SK-N-SH treated with all-trans-retinoic acid at 6 μM for 48 hours (cell line): Measurements from ENCODE around the gene LPAR4.

Experiments used
- ATAC-seq: fragments of 200-7000 bp; cut with Tn5 transposase; 3 replicates; pipeline ENCODE4 v1.9.1; 2020; ENCODE audit warnings: mild to moderate bottlenecking, moderate library complexity
- ARNTL ChIP-seq: fragments of 450-650 bp; formaldehyde crosslinking; IDR thresholded peaks from 2 replicates; pipeline ENCODE4 v1.5.0; 2020; ENCODE audit warnings: low read depth, mild to moderate bottlenecking, moderate library complexity, borderline replicate concordance
- BACH2 ChIP-seq: fragments of 250-450 bp; sonication (Bioruptor Pico); IDR thresholded peaks from 2 replicates; pipeline ENCODE4 v1.9.0; 2021; ENCODE audit warnings: mild to moderate bottlenecking, borderline replicate concordance
- CSDC2 ChIP-seq: fragments of 250-450 bp; sonication (Bioruptor Pico); IDR thresholded peaks from 2 replicates; pipeline ENCODE4 v1.5.0; 2020; ENCODE audit warnings: mild to moderate bottlenecking, moderate library complexity
- ESRRG ChIP-seq: fragments of 250-450 bp; sonication (Bioruptor Pico); IDR thresholded peaks from 2 replicates; pipeline ENCODE4 v1.6.1; 2021; ENCODE audit warnings: mild to moderate bottlenecking
- GLIS3 ChIP-seq: fragments of 250-450 bp; sonication (Bioruptor Pico); IDR thresholded peaks from 2 replicates; pipeline ENCODE4 v1.5.0; 2020; ENCODE audit warnings: mild to moderate bottlenecking, moderate library complexity
- ISL1 ChIP-seq: fragments of 250-450 bp; sonication (Bioruptor Pico); IDR thresholded peaks from 2 replicates; pipeline ENCODE4 v2.1.2; 2022; ENCODE audit warnings: mild to moderate bottlenecking, moderate library complexity
- OSR1 ChIP-seq: fragments of 250-450 bp; sonication (Bioruptor Pico); IDR thresholded peaks from 2 replicates; pipeline ENCODE4 v1.8.0; 2022; ENCODE audit warnings: moderate library complexity, mild to moderate bottlenecking, inconsistent platforms
- PPARA ChIP-seq: fragments of 250-450 bp; sonication (Bioruptor Pico); IDR thresholded peaks from 2 replicates; pipeline ENCODE4 v1.5.0; 2020; ENCODE audit warnings: mild to moderate bottlenecking, borderline replicate concordance
- RARB ChIP-seq: fragments of 250-450 bp; sonication (Bioruptor Pico); IDR thresholded peaks from 2 replicates; pipeline ENCODE4 v1.8.0; 2021; ENCODE audit warnings: mild to moderate bottlenecking, moderate library complexity
- SNAI2 ChIP-seq: fragments of 250-450 bp; sonication (Bioruptor Pico); IDR thresholded peaks from 2 replicates; pipeline ENCODE4 v1.5.0; 2020; ENCODE audit warnings: mild to moderate bottlenecking, moderate library complexity
- TCF4 ChIP-seq: fragments of 250-450 bp; sonication (Bioruptor Pico); IDR thresholded peaks from 2 replicates; pipeline ENCODE4 v1.8.0; 2021; ENCODE audit warnings: mild to moderate bottlenecking, moderate library complexity, borderline replicate concordance
- TOX ChIP-seq: fragments of 250-450 bp; sonication (Bioruptor Pico); IDR thresholded peaks from 2 replicates; pipeline ENCODE4 v1.8.0; 2021; ENCODE audit warnings: mild to moderate bottlenecking, moderate library complexity, borderline replicate concordance
- ZFP3 ChIP-seq: fragments of 250-450 bp; sonication (Bioruptor Pico); IDR thresholded peaks from 2 replicates; pipeline ENCODE4 v1.5.0; 2020; ENCODE audit warnings: mild to moderate bottlenecking, moderate library complexity
- ZFP30 ChIP-seq: fragments of 450-650 bp; formaldehyde crosslinking; IDR thresholded peaks from 2 replicates; pipeline ENCODE4 v1.5.0; 2022; ENCODE audit warnings: mild to moderate bottlenecking, moderate library complexity
- ZNF70 ChIP-seq: fragments of 450-650 bp; formaldehyde crosslinking; IDR thresholded peaks from 2 replicates; pipeline ENCODE4 v1.5.0; 2020; ENCODE audit warnings: mild to moderate bottlenecking, moderate library complexity
- ZNF8 ChIP-seq: fragments of 450-650 bp; formaldehyde crosslinking; IDR thresholded peaks from 2 replicates; pipeline ENCODE4 v1.5.0; 2020; ENCODE audit warnings: mild to moderate bottlenecking, moderate library complexity
- TF ChIP-seq, protein P1 (sequence below): fragments of 250-450 bp; sonication (Bioruptor Pico); IDR thresholded peaks from 2 replicates; pipeline ENCODE4 v1.8.0; 2021; ENCODE audit warnings: low read depth, mild to moderate bottlenecking, moderate library complexity, borderline replicate concordance
- TF ChIP-seq, protein P2 (sequence below): fragments of 250-450 bp; sonication (Bioruptor Pico); IDR thresholded peaks from 2 replicates; pipeline ENCODE4 v1.8.0; 2020; ENCODE audit warnings: mild to moderate bottlenecking, moderate library complexity, borderline replicate concordance
- TF ChIP-seq, protein P3 (sequence below): fragments of 250-450 bp; sonication (Bioruptor Pico); IDR thresholded peaks from 2 replicates; pipeline ENCODE4 v1.5.0; 2020; ENCODE audit warnings: mild to moderate bottlenecking, moderate library complexity
- TF ChIP-seq, protein P4 (sequence below): fragments of 250-450 bp; sonication (Bioruptor Pico); IDR thresholded peaks from 2 replicates; pipeline ENCODE4 v1.5.1; 2021; ENCODE audit warnings: mild to moderate bottlenecking, moderate library complexity
- TF ChIP-seq, protein P5 (sequence below): fragments of 250-450 bp; sonication (Bioruptor Pico); IDR thresholded peaks from 2 replicates; pipeline ENCODE4 v1.5.1; 2020; ENCODE audit warnings: low read depth, mild to moderate bottlenecking, moderate library complexity

LPAR4 gene

DNA sequence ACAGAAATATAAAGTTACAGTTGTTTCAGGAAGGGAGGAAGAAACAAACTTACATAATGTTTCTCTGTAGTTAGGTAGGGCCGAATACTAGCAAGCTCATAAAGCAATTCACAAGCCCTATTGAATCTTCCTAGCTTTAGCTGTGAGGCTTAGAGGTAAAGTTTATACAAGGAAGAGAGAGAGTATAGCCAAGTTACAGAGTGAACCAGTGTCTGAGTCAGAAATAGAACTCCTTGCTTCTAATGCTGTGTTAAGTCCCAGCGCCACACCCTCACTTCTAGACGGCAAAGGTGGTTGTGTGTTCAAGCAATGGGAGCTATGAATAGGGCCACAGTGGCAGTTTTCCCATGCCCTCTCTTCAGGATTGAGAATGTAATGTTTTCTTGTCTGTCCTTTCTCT lies 6.1 kb downstream of the LPAR4 start:
- no peak for TF ChIP-seq TOX (CRISPR knock-in tag)
- no peak for TF ChIP-seq ESRRG (CRISPR knock-in tag)
- TF ChIP-seq ISL1 (CRISPR knock-in tag) = no peak
- no peak for TF ChIP-seq TCF4 (CRISPR knock-in tag)
- TF ChIP-seq ZNF70 (CRISPR knock-in tag) = no peak
- TF ChIP-seq CSDC2 (CRISPR knock-in tag) = no peak
- no peak for TF ChIP-seq ZFP3
- TF ChIP-seq, protein P1, sequence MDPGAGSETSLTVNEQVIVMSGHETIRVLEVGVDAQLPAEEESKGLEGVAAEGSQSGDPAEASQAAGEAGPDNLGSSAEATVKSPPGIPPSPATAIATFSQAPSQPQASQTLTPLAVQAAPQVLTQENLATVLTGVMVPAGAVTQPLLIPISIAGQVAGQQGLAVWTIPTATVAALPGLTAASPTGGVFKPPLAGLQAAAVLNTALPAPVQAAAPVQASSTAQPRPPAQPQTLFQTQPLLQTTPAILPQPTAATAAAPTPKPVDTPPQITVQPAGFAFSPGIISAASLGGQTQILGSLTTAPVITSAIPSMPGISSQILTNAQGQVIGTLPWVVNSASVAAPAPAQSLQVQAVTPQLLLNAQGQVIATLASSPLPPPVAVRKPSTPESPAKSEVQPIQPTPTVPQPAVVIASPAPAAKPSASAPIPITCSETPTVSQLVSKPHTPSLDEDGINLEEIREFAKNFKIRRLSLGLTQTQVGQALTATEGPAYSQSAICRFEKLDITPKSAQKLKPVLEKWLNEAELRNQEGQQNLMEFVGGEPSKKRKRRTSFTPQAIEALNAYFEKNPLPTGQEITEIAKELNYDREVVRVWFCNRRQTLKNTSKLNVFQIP = no peak
- TF ChIP-seq, protein P2, sequence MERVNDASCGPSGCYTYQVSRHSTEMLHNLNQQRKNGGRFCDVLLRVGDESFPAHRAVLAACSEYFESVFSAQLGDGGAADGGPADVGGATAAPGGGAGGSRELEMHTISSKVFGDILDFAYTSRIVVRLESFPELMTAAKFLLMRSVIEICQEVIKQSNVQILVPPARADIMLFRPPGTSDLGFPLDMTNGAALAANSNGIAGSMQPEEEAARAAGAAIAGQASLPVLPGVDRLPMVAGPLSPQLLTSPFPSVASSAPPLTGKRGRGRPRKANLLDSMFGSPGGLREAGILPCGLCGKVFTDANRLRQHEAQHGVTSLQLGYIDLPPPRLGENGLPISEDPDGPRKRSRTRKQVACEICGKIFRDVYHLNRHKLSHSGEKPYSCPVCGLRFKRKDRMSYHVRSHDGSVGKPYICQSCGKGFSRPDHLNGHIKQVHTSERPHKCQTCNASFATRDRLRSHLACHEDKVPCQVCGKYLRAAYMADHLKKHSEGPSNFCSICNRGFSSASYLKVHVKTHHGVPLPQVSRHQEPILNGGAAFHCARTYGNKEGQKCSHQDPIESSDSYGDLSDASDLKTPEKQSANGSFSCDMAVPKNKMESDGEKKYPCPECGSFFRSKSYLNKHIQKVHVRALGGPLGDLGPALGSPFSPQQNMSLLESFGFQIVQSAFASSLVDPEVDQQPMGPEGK = no peak
- no peak for TF ChIP-seq BACH2 (CRISPR knock-in tag)
- TF ChIP-seq ARNTL (CRISPR knock-in tag) = no peak
- no peak for TF ChIP-seq PPARA (CRISPR knock-in tag)
- no peak for ATAC-seq

DNA sequence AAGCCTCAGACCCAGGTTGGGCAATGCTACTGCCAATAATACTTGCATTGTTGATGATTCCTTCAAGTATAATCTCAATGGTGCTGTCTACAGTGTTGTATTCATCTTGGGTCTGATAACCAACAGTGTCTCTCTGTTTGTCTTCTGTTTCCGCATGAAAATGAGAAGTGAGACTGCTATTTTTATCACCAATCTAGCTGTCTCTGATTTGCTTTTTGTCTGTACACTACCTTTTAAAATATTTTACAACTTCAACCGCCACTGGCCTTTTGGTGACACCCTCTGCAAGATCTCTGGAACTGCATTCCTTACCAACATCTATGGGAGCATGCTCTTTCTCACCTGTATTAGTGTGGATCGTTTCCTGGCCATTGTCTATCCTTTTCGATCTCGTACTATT lies 7.4 kb downstream of the LPAR4 start:
- no peak for ATAC-seq
- TF ChIP-seq ZNF70 (CRISPR knock-in tag) = no peak

DNA sequence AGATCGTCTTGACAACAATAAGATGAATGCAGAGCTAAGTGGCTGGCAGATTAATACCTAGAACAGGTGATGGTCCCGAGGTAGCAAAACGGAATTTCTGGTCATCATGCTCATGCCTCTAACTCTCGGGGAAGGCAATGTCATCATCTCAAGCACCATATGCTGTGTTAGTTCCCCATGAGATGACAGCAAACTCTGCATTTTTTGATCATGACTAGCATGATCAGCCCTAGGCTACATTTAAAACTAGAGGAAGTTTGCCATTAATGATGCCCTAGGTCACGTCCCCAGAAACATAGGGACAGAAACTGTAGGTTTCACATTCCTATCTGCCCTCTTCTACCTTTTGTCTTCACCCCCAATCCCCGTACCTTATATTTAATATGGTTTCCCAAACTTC lies 11.6 kb downstream of the LPAR4 start:
- ATAC-seq = no peak
- no peak for TF ChIP-seq TOX (CRISPR knock-in tag)
- TF ChIP-seq, protein P3, sequence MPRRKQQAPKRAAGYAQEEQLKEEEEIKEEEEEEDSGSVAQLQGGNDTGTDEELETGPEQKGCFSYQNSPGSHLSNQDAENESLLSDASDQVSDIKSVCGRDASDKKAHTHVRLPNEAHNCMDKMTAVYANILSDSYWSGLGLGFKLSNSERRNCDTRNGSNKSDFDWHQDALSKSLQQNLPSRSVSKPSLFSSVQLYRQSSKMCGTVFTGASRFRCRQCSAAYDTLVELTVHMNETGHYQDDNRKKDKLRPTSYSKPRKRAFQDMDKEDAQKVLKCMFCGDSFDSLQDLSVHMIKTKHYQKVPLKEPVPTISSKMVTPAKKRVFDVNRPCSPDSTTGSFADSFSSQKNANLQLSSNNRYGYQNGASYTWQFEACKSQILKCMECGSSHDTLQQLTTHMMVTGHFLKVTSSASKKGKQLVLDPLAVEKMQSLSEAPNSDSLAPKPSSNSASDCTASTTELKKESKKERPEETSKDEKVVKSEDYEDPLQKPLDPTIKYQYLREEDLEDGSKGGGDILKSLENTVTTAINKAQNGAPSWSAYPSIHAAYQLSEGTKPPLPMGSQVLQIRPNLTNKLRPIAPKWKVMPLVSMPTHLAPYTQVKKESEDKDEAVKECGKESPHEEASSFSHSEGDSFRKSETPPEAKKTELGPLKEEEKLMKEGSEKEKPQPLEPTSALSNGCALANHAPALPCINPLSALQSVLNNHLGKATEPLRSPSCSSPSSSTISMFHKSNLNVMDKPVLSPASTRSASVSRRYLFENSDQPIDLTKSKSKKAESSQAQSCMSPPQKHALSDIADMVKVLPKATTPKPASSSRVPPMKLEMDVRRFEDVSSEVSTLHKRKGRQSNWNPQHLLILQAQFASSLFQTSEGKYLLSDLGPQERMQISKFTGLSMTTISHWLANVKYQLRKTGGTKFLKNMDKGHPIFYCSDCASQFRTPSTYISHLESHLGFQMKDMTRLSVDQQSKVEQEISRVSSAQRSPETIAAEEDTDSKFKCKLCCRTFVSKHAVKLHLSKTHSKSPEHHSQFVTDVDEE (CRISPR knock-in tag) = no peak

DNA sequence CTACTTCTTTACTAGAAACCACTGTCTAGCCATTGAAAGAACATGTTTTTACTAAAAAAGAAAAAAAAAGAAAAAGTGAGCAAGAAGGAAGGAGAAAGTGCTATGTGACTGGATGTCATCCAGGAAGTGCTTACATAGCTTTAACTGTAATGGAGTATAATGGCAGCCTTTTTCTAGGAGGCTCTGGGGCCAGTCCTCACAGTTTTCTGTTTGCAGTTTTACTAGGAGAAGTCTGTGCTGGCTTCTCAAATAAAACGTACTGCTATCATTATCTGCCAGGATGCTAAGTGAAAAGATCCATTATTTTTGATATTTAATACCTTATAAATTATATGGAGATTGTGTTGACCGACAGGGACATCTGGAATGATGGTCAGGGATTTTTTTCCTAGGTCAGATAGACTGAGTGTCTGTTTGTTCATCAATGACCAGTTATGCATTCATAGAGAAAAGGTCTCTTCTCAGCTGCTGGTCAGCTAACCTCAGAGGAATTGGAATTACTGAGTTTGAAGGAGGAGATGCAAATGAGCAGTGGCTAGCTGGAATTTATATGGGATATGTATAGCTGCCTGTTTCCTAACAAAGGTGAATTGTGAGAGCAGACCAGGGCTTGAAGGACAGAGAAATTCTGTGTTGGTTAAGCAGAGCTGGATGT lies 21.7 kb downstream of the LPAR4 start:
- ATAC-seq = no peak
- no peak for TF ChIP-seq ARNTL (CRISPR knock-in tag)
- TF ChIP-seq ZFP30 (CRISPR knock-in tag) = no peak
- TF ChIP-seq TCF4 (CRISPR knock-in tag) = no peak
- no peak for TF ChIP-seq BACH2 (CRISPR knock-in tag)
- no peak for TF ChIP-seq GLIS3 (CRISPR knock-in tag)
- TF ChIP-seq TOX (CRISPR knock-in tag) = no peak
- TF ChIP-seq, protein P4, sequence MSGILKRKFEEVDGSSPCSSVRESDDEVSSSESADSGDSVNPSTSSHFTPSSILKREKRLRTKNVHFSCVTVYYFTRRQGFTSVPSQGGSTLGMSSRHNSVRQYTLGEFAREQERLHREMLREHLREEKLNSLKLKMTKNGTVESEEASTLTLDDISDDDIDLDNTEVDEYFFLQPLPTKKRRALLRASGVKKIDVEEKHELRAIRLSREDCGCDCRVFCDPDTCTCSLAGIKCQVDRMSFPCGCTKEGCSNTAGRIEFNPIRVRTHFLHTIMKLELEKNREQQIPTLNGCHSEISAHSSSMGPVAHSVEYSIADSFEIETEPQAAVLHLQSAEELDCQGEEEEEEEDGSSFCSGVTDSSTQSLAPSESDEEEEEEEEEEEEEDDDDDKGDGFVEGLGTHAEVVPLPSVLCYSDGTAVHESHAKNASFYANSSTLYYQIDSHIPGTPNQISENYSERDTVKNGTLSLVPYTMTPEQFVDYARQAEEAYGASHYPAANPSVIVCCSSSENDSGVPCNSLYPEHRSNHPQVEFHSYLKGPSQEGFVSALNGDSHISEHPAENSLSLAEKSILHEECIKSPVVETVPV (CRISPR knock-in tag) = no peak
- TF ChIP-seq, protein P3 (CRISPR knock-in tag) = no peak
- no peak for TF ChIP-seq SNAI2 (CRISPR knock-in tag)
- no peak for TF ChIP-seq ESRRG (CRISPR knock-in tag)
- TF ChIP-seq, protein P5, sequence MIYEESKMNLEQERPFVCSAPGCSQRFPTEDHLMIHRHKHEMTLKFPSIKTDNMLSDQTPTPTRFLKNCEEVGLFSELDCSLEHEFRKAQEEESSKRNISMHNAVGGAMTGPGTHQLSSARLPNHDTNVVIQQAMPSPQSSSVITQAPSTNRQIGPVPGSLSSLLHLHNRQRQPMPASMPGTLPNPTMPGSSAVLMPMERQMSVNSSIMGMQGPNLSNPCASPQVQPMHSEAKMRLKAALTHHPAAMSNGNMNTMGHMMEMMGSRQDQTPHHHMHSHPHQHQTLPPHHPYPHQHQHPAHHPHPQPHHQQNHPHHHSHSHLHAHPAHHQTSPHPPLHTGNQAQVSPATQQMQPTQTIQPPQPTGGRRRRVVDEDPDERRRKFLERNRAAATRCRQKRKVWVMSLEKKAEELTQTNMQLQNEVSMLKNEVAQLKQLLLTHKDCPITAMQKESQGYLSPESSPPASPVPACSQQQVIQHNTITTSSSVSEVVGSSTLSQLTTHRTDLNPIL (CRISPR knock-in tag) = no peak
- no peak for TF ChIP-seq OSR1 (CRISPR knock-in tag)
- TF ChIP-seq ZNF8 = no peak
- TF ChIP-seq RARB (CRISPR knock-in tag) = no peak
- no peak for TF ChIP-seq CSDC2 (CRISPR knock-in tag)
